Natural killer cell (primary cell): Measurements from ENCODE around the gene TSR1. TPM values are rescaled to one million over a fixed set of nuclear protein-coding genes. Genes with fewer than 3 reads are reported as not detected.

Experiments
- ATAC-seq, 3 donors: fragments of 150-1000 bp in 2 of 3; fragments of 200-7000 bp in 1 of 3; cut with Tn5 transposase; 1 replicate in 1 of 3; 2 replicates in 2 of 3; pipeline ENCODE4 v1.10.0; 2021; ENCODE audit warnings: mild to moderate bottlenecking in 2 of 3, moderate library complexity in 2 of 3
- DNase-seq, 2 donors: peaks; one replicate each; pipeline versions ENCODE4 v3.0.0 to v3.0.0-alpha.2; 2013 to 2021; ENCODE audit warnings: mixed read lengths in 1 of 2
- H3K27ac ChIP-seq: one replicate; pipeline ENCODE4 v1.5.1; 2013; ENCODE audit warnings: mild to moderate bottlenecking, low read length
- H3K27me3 ChIP-seq: one replicate; pipeline ENCODE4 v1.6.1; 2013; ENCODE audit warnings: low read length; ENCODE audit not compliant: control insufficient read depth, insufficient read depth
- H3K36me3 ChIP-seq: one replicate; pipeline ENCODE4 v1.6.1; 2013; ENCODE audit warnings: low read length; ENCODE audit not compliant: control insufficient read depth, insufficient read depth
- H3K4me1 ChIP-seq: one replicate; pipeline ENCODE4 v1.6.1; 2013; ENCODE audit warnings: low read length; ENCODE audit not compliant: control insufficient read depth, insufficient read depth
- H3K4me3 ChIP-seq: one replicate; pipeline ENCODE4 v1.5.1; 2013; ENCODE audit warnings: low read length
- H3K9me3 ChIP-seq: one replicate; pipeline ENCODE4 v1.6.1; 2013; ENCODE audit warnings: low read length; ENCODE audit not compliant: control insufficient read depth, insufficient read depth
- H3K27ac Mint-ChIP-seq, 2 donors: one replicate each; pipeline ENCODE4 v1.8.0; 2022; ENCODE audit warnings: mild to moderate bottlenecking in 2 of 2, mixed read lengths in 2 of 2, moderate library complexity in 1 of 2
- H3K27me3 Mint-ChIP-seq, 2 donors: one replicate each; pipeline ENCODE4 v1.8.0; 2022; ENCODE audit warnings: low read depth in 2 of 2, mixed read lengths in 2 of 2
- H3K36me3 Mint-ChIP-seq: one replicate; pipeline ENCODE4 v1.8.0; 2022; ENCODE audit warnings: mixed read lengths
- H3K4me1 Mint-ChIP-seq, 2 donors: one replicate each; pipeline ENCODE4 v1.8.0; 2022; ENCODE audit warnings: mixed read lengths in 2 of 2
- H3K4me3 Mint-ChIP-seq: one replicate; pipeline ENCODE4 v1.8.0; 2022; ENCODE audit warnings: mild to moderate bottlenecking, moderate library complexity, mixed read lengths
- H3K9me3 Mint-ChIP-seq, 2 donors: one replicate each; pipeline ENCODE4 v1.8.0; 2022; ENCODE audit warnings: mixed read lengths in 2 of 2
- WGBS: methylation state at CpG from one replicate; pipeline ENCODE4 v1.1.7; 2013; ENCODE audit warnings: missing lambda C conversion rate; ENCODE audit not compliant: insufficient coverage; 5-methylcytosine and 5-hydroxymethylcytosine counted together
- intact Hi-C: fragments of 100-400 bp; cut with micrococcal nuclease; formaldehyde crosslinking; loops from one replicate; pipeline ENCODE4 v1.14.2; 2022
- total RNA-seq, 4 donors: library from RNA; stranded (reverse); fragments of 120-200 nt in 1 of 4; gene quantifications; one replicate each; pipeline versions ENCODE4 v1.2.3 to v1.2.4, GENCODE V29; 2013 to 2022
- TF ChIP-seq, protein P1 (sequence below): fragments of 200-600 bp; IDR thresholded peaks from one replicate; pipeline ENCODE4 v1.8.0; 2022; ENCODE audit warnings: antibody characterized with exemption

TSR1 gene
- total RNA-seq, 3 donors from 2014 or later (not counting 1 experiment from before 2014, with no cell fraction given): 19.7 to 30.7 (median 29.0) TPM

DNA sequence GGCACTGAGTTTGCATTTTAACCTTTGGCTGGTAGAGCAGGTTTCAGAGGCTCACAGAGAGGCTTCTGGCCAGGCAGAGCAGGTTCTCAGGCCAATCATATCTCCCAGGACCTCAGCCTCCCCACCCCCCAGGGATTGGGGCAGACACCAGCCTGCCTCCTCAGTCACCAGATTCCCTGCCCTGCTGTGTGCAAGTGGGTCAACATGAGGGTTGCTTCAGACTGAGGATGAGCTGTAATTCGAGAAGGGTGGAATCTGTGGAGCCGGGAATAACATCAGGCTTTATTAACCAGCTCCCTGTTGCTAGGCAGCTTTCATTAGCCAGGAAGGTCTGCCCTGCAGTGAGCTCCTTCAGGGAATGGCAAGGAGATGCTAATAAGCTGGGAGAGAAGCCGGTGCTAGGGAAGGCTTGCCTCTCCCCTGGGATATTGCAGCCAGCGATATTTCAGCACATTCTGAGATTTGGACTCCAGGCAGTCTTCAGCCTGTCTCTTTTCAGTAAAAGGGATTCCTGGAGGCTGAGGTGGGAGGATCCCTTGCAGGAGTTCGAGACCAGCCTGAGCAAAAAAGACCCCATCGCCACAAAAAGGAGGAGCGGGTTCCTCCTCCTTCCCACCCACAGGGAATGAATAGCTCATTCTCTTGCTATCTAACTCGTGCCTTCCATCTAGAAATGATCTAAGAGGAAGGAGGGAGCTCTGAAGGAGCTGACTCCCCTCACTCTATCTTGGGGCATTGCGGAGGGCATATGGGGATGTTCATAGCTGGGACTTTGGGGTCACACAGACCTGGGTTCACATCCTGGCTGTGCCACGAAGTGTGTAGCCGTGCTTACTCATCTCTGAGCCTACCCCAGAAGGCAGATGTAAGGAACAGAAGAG lies 11.8 kb upstream of the TSR1 start:
- Histone ChIP-seq H3K27ac (no peak overlapping the region), H3K4me3 (no peak overlapping the region), H3K36me3 (no peaks in the 10 kb centered on the region), H3K4me1 (peaks cover 3% of the 10 kb centered on the region), H3K27me3 (no peaks in the 10 kb centered on the region), H3K9me3 (no peaks in the 10 kb centered on the region)
- Mint-ChIP-seq H3K36me3 (no peaks in the 10 kb centered on the region), H3K9me3 (no peaks in the 10 kb centered on the region), H3K27me3 (no peaks in the 10 kb centered on the region), H3K4me1 (peaks cover 0 to 3% of the 10 kb centered on the region in 2 donors), H3K4me3 (no peak overlapping the region), H3K27ac (no peak overlapping the region)
- ATAC-seq: no peak
- WGBS: 90% methylated on average over 9 of the region's 11 CpGs
- TF ChIP-seq, protein P1, sequence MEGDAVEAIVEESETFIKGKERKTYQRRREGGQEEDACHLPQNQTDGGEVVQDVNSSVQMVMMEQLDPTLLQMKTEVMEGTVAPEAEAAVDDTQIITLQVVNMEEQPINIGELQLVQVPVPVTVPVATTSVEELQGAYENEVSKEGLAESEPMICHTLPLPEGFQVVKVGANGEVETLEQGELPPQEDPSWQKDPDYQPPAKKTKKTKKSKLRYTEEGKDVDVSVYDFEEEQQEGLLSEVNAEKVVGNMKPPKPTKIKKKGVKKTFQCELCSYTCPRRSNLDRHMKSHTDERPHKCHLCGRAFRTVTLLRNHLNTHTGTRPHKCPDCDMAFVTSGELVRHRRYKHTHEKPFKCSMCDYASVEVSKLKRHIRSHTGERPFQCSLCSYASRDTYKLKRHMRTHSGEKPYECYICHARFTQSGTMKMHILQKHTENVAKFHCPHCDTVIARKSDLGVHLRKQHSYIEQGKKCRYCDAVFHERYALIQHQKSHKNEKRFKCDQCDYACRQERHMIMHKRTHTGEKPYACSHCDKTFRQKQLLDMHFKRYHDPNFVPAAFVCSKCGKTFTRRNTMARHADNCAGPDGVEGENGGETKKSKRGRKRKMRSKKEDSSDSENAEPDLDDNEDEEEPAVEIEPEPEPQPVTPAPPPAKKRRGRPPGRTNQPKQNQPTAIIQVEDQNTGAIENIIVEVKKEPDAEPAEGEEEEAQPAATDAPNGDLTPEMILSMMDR: no peak
- intact Hi-C loops: no loop called here
- no peak for DNase-seq

DNA sequence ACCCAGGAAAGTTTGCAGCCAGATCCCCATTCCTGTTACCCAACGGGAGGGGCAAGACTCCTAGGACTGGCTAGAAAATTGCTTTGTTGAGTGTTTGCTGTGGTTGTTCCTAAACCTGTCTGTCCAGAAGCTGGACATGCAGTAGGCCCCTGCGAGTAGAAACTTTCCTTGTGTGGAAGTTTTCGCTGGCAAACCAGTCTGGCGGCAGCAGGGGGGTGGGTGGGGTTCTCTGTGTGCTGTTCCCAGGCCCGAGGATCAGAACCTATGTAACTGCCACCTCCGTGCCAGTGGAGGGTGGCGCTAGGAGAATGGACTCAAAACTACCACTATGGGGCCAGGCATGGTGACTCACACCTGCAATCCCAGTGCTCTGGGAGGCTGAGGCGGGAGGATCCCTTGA lies 10.2 kb upstream of the TSR1 start:
- TF ChIP-seq, protein P1: no peak
- Histone ChIP-seq H3K9me3 (no peaks in the 10 kb centered on the region), H3K36me3 (no peaks in the 10 kb centered on the region), H3K27ac (no peak overlapping the region), H3K4me1 (no peaks in the 10 kb centered on the region), H3K27me3 (no peaks in the 10 kb centered on the region), H3K4me3 (no peak overlapping the region)
- Mint-ChIP-seq H3K4me3 (no peak overlapping the region), H3K27ac (no peak overlapping the region), H3K36me3 (no peaks in the 10 kb centered on the region), H3K9me3 (no peaks in the 10 kb centered on the region), H3K4me1 (no peaks in the 10 kb centered on the region), H3K27me3 (no peaks in the 10 kb centered on the region)
- intact Hi-C loops: no loop called here
- ATAC-seq: no peak
- WGBS: 93% methylated on average over 8 of the region's 8 CpGs
- DNase-seq: no peak

DNA sequence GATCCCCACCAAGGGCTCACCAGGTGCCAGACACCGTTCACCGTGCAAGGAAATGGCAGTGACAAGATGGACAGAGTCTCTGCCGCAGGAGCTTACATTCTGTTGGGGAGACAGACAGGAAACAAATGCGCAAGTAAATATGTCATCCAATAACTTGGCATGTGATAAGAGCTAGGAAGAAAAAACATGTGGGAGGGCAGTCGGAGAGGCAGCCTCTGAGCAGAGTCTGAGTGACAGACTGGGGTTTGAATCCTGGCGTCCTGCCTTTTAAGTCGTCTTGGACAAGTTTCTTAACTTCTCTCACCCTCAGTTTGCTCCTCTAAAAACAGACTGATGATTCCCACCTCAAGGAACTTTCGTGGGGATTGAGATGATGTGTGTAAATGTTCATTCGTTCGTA lies 8.3 kb upstream of the TSR1 start:
- intact Hi-C loops: no loop called here
- H3K4me1 Mint-ChIP-seq: no peaks in the 10 kb centered on the region
- Histone ChIP-seq H3K9me3 (no peaks in the 10 kb centered on the region), H3K4me1 (no peaks in the 10 kb centered on the region), H3K27ac (no peak overlapping the region), H3K27me3 (no peaks in the 10 kb centered on the region), H3K36me3 (no peaks in the 10 kb centered on the region), H3K4me3 (no peak overlapping the region)
- TF ChIP-seq, protein P1: no peak
- no peaks in the 10 kb centered on the region for H3K36me3 Mint-ChIP-seq
- no peaks in the 10 kb centered on the region for H3K27me3 Mint-ChIP-seq
- DNase-seq (no peak), ATAC-seq (no peak)
- H3K27ac Mint-ChIP-seq: no peak overlapping the region
- H3K4me3 Mint-ChIP-seq: no peak overlapping the region
- WGBS: 98% methylated on average over 9 of the region's 10 CpGs
- no peaks in the 10 kb centered on the region for H3K9me3 Mint-ChIP-seq
